ENCODE data around the gene KRT8.

- no peak for TF ChIP-seq CTCF (IDR thresholded peaks at IDR 0.05)
- TF ChIP-seq EZH2 (IDR thresholded peaks at IDR 0.05; ENCODE audit: borderline replicate concordance, insufficient read depth, low read depth, low read length, poor library complexity, severe bottlenecking), result no peak
Measured at GRCh38 chr12:52861511-52861910, 43.4 kb downstream of the KRT8 start.
